NT2/D1 (cell line): ENCODE data around the gene CBX2.

ENCODE experiments used
- DNase-seq: peaks from one replicate; pipeline ENCODE4 v3.0.0-alpha.2; 2011; ENCODE audit warnings: low read depth, low spot score
- H3K27me3 ChIP-seq: 2 replicates; pipeline ENCODE4 v1.6.0; 2011; ENCODE audit warnings: mild to moderate bottlenecking; ENCODE audit not compliant: insufficient read length, insufficient read depth
- H3K36me3 ChIP-seq: 2 replicates; pipeline ENCODE4 v1.6.1; 2011; ENCODE audit warnings: mild to moderate bottlenecking, low read length, mixed read lengths; ENCODE audit not compliant: insufficient read depth, insufficient read length
- H3K4me1 ChIP-seq: 2 replicates; pipeline ENCODE4 v1.5.1; 2011; ENCODE audit not compliant: insufficient read depth, insufficient read length
- H3K4me3 ChIP-seq: 2 replicates; pipeline ENCODE4 v1.5.1; 2011; ENCODE audit warnings: low read depth; ENCODE audit not compliant: insufficient read length
- H3K9ac ChIP-seq: 2 replicates; pipeline ENCODE4 v1.6.0; 2011; ENCODE audit warnings: low read depth; ENCODE audit not compliant: insufficient read length
- H3K9me3 ChIP-seq: 2 replicates; pipeline ENCODE4 v1.5.1; 2011; ENCODE audit warnings: mild to moderate bottlenecking, low read length; ENCODE audit not compliant: insufficient read depth
- SUZ12 ChIP-seq: IDR thresholded peaks from 2 replicates; pipeline ENCODE4 v1.6.1; 2011; ENCODE audit not compliant: insufficient read length, insufficient read depth; ENCODE audit errors: extremely low read depth
- YY1 ChIP-seq: IDR thresholded peaks from 2 replicates; pipeline ENCODE4 v1.6.1; 2011; ENCODE audit not compliant: insufficient read length, insufficient read depth
- ZNF274 ChIP-seq: IDR thresholded peaks from 2 replicates; pipeline ENCODE4 v1.6.1; 2011; ENCODE audit warnings: mild to moderate bottlenecking, low read depth, low read length

CBX2 gene

DNA sequence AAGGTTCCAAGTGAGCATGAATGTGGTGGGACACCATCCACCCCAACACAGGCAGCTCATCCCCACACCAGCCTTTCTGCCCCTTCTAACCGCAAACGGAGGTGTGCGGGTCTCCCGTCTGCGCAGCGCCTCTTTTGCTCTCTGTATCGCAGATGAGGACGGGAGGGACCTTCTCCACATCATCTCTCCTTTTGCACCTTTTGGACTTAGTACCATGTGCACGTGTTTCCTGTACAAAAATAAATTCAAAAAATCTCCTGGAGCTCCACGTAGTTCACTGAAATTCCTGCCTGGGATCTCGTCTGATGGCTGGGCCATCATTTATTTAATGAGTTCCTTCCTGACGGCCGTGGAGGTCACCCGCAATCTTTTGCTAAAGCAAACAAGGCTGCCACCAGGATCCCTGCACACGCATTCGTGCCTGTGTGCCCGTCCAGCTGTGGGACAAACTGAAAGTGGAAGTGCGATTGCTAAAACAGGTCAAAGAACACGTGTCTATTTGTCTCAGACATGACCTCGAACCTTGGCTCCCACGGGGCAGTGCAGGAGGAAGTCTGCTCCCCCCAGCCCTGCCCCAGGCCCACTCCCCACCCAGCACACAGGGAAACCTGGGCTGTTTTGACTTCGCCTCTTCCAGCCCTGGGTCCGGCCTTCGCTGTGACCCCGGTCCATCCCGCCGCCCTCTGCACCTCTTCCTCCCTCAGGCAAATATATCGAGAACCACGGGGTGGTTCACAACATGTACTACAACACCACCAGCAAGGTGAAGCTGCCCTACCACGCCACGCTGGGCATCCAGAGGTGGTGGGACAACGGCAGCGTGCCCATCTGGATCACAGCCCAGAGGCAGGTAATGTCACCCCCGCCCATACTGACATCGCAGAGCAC lies 44.9 kb upstream of the CBX2 start:
- H3K4me3 ChIP-seq = no peak overlapping the region
- no peak for TF ChIP-seq ZNF274
- no peak for TF ChIP-seq SUZ12
- no peak for TF ChIP-seq YY1
- peaks cover 8% of the 10 kb centered on the region for H3K4me1 ChIP-seq
- H3K27me3 ChIP-seq = no peaks in the 10 kb centered on the region
- no peak for DNase-seq
- no peaks in the 10 kb centered on the region for H3K9me3 ChIP-seq
- H3K36me3 ChIP-seq = no peaks in the 10 kb centered on the region
- H3K9ac ChIP-seq = no peak overlapping the region

DNA sequence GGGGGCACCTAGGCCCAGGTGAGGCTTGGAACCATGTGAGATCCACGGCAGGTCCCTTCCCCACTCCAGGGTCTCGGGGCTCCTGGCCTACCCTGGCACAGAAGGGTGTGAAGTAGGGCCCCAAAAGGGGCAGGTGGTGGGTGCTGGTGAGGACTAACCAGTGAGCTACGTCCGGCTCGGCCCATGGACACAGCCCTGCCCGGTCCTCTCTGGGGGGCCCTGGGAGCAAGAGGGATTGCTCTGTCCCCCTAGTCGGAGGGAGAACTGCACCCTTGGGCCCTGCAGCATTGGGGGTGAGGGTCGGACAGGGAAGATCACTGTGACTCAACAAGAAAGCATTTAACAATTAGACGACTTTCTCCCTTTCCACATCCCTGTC lies 44.3 kb upstream of the CBX2 start:
- no peak for TF ChIP-seq YY1
- TF ChIP-seq SUZ12 = no peak
- no peak for TF ChIP-seq ZNF274
- Histone ChIP-seq H3K4me3 (no peak overlapping the region), H3K4me1 (peaks cover 8% of the 10 kb centered on the region), H3K9me3 (no peaks in the 10 kb centered on the region), H3K27me3 (no peaks in the 10 kb centered on the region), H3K36me3 (no peaks in the 10 kb centered on the region), H3K9ac (no peak overlapping the region)
- DNase-seq = no peak

DNA sequence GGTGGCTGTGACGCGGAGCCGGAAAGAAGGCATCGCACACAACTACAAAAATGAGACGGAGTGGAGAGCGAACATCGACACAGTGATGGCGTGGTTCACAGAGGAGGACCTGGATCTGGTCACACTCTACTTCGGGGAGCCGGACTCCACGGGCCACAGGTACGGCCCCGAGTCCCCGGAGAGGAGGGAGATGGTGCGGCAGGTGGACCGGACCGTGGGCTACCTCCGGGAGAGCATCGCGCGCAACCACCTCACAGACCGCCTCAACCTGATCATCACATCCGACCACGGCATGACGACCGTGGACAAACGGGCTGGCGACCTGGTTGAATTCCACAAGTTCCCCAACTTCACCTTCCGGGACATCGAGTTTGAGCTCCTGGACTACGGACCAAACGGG lies 42.9 kb upstream of the CBX2 start:
- no peak for TF ChIP-seq YY1
- no peak for TF ChIP-seq SUZ12
- TF ChIP-seq ZNF274 = no peak
- no peaks in the 10 kb centered on the region for H3K36me3 ChIP-seq
- peaks cover 7% of the 10 kb centered on the region for H3K4me1 ChIP-seq
- H3K9me3 ChIP-seq = no peaks in the 10 kb centered on the region
- no peak overlapping the region for H3K9ac ChIP-seq
- DNase-seq = no peak
- H3K27me3 ChIP-seq = peaks cover 6% of the 10 kb centered on the region
- no peak overlapping the region for H3K4me3 ChIP-seq

DNA sequence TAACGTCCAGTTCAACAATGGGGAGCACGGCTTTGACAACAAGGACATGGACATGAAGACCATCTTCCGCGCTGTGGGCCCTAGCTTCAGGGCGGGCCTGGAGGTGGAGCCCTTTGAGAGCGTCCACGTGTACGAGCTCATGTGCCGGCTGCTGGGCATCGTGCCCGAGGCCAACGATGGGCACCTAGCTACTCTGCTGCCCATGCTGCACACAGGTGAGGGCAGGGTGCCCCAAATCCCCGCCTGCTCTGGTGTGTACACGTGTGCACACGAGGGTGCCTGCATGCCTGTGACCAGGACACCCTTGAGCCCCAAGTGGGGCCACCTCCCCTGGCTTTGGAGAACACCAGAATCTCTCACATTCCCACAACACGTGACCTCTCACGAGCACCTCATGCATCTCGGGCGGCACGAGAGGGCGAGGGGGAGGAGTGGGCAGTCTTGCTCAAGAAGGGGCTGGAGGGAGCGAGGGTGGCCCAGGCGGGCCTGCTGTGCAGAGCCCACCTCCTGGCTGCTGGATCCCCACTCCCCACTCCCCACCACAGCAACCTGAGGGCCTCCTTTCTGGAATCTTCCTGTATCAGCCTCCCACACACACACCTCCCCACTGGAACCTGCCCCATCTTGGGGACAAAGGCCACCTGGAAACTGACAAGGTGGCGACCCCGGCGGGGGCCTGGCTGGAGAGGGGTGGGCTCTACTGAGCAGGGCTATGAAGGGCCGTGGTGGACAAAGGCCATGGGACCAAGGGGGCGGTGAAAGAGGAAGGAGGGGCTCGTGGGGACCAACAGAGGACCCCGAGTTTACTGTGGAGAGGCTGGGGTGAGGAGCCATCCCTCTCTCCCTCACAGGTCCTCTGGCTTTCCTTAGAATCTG lies 40.7 kb upstream of the CBX2 start:
- H3K9me3 ChIP-seq = no peaks in the 10 kb centered on the region
- no peak for DNase-seq
- peaks cover 10% of the 10 kb centered on the region for H3K4me1 ChIP-seq
- no peak overlapping the region for H3K9ac ChIP-seq
- H3K4me3 ChIP-seq = no peak overlapping the region
- TF ChIP-seq SUZ12 (no peak), YY1 (no peak), ZNF274 (no peak)
- no peaks in the 10 kb centered on the region for H3K36me3 ChIP-seq
- H3K27me3 ChIP-seq = peaks cover 21% of the 10 kb centered on the region

DNA sequence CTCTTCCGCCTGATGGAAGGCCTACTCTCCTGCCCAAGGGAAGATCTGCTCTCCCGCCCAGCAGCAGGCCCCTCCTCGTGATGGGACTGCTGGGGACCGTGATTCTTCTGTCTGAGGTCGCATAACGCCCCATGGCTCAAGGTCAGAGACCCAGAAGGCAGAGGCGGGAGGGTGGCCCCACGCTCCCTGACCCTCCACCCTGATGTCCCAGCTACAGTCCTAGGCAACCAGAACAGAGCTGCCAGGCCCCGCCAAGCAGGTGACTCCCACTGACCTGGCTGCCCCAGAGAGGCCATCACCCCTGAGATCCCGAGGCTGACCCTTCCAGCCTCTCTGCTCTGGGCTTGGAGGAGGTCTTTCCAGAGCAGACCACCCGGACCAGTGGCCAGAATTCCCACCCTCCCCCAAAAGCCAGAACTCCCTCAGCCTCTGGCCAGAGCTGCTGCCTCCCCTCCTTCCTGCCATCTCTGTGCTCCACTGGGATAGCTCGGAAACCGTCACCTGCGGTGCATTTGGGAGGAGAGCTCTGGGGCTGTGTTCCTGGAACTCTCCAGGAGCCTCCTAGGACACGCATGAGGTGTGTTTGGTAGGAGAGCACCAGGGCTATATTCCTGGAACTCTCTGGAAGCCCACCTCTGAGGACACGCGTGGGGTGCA lies 39.9 kb upstream of the CBX2 start:
- TF ChIP-seq SUZ12 = no peak
- TF ChIP-seq YY1 = no peak
- TF ChIP-seq ZNF274 = no peak
- peaks cover 28% of the 10 kb centered on the region for H3K27me3 ChIP-seq
- DNase-seq = no peak
- H3K4me3 ChIP-seq = no peak overlapping the region
- H3K9me3 ChIP-seq = no peaks in the 10 kb centered on the region
- no peaks in the 10 kb centered on the region for H3K36me3 ChIP-seq
- no peak overlapping the region for H3K9ac ChIP-seq
- peaks cover 12% of the 10 kb centered on the region for H3K4me1 ChIP-seq

DNA sequence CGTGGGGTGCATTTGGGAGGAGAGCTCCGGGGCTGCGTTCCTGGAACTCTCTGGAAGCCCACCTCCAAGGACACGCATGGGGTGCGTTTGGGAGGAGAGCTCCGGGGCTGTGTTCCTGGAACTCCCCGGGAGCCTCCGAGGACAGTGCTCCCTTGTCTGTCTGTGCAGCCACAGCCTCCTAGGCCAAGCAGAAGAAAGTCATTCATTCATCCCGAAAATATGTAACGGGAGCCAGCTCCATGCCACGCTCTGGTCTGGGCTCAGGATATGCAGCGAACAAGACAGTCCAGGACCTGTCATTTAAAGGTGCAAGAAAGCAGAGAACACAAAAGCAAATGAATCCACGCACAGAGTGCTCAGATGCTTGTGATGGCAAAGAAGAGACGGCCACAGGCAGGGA lies 39.3 kb upstream of the CBX2 start:
- no peak for TF ChIP-seq ZNF274
- TF ChIP-seq YY1 = no peak
- TF ChIP-seq SUZ12 = no peak
- H3K4me1 ChIP-seq = peaks cover 12% of the 10 kb centered on the region
- no peaks in the 10 kb centered on the region for H3K36me3 ChIP-seq
- peaks cover 34% of the 10 kb centered on the region for H3K27me3 ChIP-seq
- no peak overlapping the region for H3K4me3 ChIP-seq
- no peaks in the 10 kb centered on the region for H3K9me3 ChIP-seq
- H3K9ac ChIP-seq = no peak overlapping the region
- DNase-seq = no peak
